OCI-LY7 (cell line): ENCODE data around the gene SCN5A. TPM values are rescaled to one million over a fixed set of nuclear protein-coding genes. Genes with fewer than 3 reads are reported as not detected.

Experiments
- BruUV-seq: library from RNA; stranded (reverse); fragments of 400-500 nt; replicated peaks from 2 replicates; lab custom pipeline; 2021; lab: Mats Ljungman, UMichigan
- CTCF ChIA-PET: fragments of 300-600 bp; sonication (Branson Sonifier 250); formaldehyde crosslinking; loops from one replicate; lab custom pipeline; 2022; ENCODE audit warnings: antibody characterized with exemption; ENCODE audit not compliant: unreplicated experiment; lab: Charles Lee
- POLR2A ChIA-PET: fragments of 300-600 bp; sonication (Branson Sonifier 250); formaldehyde crosslinking; loops from one replicate; lab custom pipeline; 2022; ENCODE audit warnings: antibody characterized with exemption; lab: Charles Lee
- DNase-seq: peaks from one replicate; pipeline ENCODE4 v3.0.0-alpha.2; 2015; ENCODE audit warnings: low spot score
- H2AFZ ChIP-seq: fragments of 200-600 bp; sonication (generic), shearing (Covaris generic); 2 replicates; pipeline ENCODE4 v1.6.1; 2014; ENCODE audit warnings: mild to moderate bottlenecking, antibody characterized with exemption, low read length, moderate library complexity
- H3K27ac ChIP-seq: fragments of 200-600 bp; sonication (generic); 2 replicates; pipeline ENCODE4 v1.5.1; 2014; ENCODE audit warnings: mixed run types, low read depth, mild to moderate bottlenecking, moderate library complexity, low read length, inconsistent platforms; ENCODE audit not compliant: poor library complexity, severe bottlenecking
- H3K36me3 ChIP-seq: fragments of 200-600 bp; sonication (generic); 2 replicates; pipeline ENCODE4 v1.6.1; 2014; ENCODE audit warnings: mild to moderate bottlenecking, antibody characterized with exemption, low read length, moderate library complexity, mixed read lengths; ENCODE audit not compliant: insufficient read depth
- H3K4me1 ChIP-seq: fragments of 200-600 bp; sonication (generic); 2 replicates; pipeline ENCODE4 v1.5.1; 2014; ENCODE audit warnings: mild to moderate bottlenecking, low read length; ENCODE audit not compliant: insufficient read depth, poor library complexity, severe bottlenecking
- H3K4me2 ChIP-seq: fragments of 200-600 bp; sonication (generic); 2 replicates; pipeline ENCODE4 v1.6.1; 2014; ENCODE audit warnings: mild to moderate bottlenecking, low read length
- H3K4me3 ChIP-seq: fragments of 200-600 bp; sonication (generic); 2 replicates; pipeline ENCODE4 v1.5.1; 2014; ENCODE audit warnings: mild to moderate bottlenecking, low read depth, low read length; ENCODE audit not compliant: poor library complexity, severe bottlenecking
- H3K79me2 ChIP-seq: fragments of 200-600 bp; sonication (generic); 2 replicates; pipeline ENCODE4 v1.6.1; 2016; ENCODE audit warnings: low read depth, mild to moderate bottlenecking, low read length, moderate library complexity, mixed read lengths; ENCODE audit not compliant: insufficient read depth
- H3K9me2 ChIP-seq: fragments of 200-600 bp; sonication (generic); 2 replicates; pipeline ENCODE4 v1.6.1; 2016; ENCODE audit warnings: mild to moderate bottlenecking, low read length, mixed read lengths; ENCODE audit not compliant: insufficient read depth
- H3K9me3 ChIP-seq: fragments of 200-600 bp; sonication (generic); 2 replicates; pipeline ENCODE4 v1.6.1; 2014; ENCODE audit warnings: mild to moderate bottlenecking, mixed run types, low read length, mixed read lengths
- H4K20me1 ChIP-seq: fragments of 200-600 bp; sonication (generic); 2 replicates; pipeline ENCODE4 v1.6.1; 2014; ENCODE audit warnings: mild to moderate bottlenecking, antibody characterized with exemption, low read length, moderate library complexity, mixed read lengths; ENCODE audit not compliant: insufficient read depth
- EZH2phosphoT487 ChIP-seq: fragments of 200-600 bp; sonication (generic); IDR thresholded peaks from 2 replicates; pipeline ENCODE4 v1.6.1; 2018; ENCODE audit warnings: low read depth, borderline replicate concordance, mild to moderate bottlenecking, mixed run types, antibody characterized with exemption, low read length, moderate library complexity, mixed read lengths
- intact Hi-C: fragments of 100-400 bp; cut with micrococcal nuclease; formaldehyde crosslinking; loops from one replicate; pipeline ENCODE4 v1.10.0; 2022; ENCODE audit not compliant: unreplicated experiment
- total RNA-seq, 2 experiments: library from RNA; depleted of rRNA in 1 of 2; stranded (reverse); fragments of >200 nt in 1 of 2; shearing (Covaris generic) in 1 of 2; gene quantifications; 2 replicates each; pipeline ENCODE4 v1.2.3, GENCODE V29; 2014 to 2022
- TF ChIP-seq, protein P1 (sequence below): fragments of 200-600 bp; sonication (generic); conservative IDR thresholded peaks from 2 replicates; pipeline ENCODE4 v1.5.1; 2014; ENCODE audit warnings: mild to moderate bottlenecking, antibody characterized with exemption, low read length, moderate library complexity, mixed read lengths

SCN5A gene
- total RNA-seq, 2 experiments from 2014 or later, result not detected

DNA sequence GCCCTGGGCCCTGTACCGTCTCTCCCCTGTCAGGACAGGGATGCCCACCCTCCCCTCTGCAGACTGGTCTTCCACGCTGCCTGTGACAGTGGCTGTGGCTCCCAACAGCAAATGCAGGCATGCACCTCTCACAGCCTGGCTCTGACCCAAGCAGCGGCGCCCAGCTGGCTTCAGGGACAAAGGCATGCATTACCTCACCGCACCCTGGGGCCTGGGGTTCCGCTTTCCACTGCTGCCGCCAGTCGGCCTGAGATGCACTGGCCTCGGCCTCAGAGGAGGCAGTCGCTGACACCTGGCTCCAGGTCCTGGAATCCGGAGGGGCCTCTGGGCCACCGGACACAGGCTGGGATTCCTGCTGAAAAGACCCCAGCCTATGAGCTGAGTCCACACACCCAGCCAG lies 70.3 kb downstream of the SCN5A start:
- ChIA-PET CTCF (no interaction called here), POLR2A (no interaction called here)
- Histone ChIP-seq H3K4me1 (no peaks in the 10 kb centered on the region), H4K20me1 (no peaks in the 10 kb centered on the region), H3K4me2 (no peak overlapping the region), H3K9me2 (no peaks in the 10 kb centered on the region), H3K36me3 (no peaks in the 10 kb centered on the region), H3K27ac (no peak overlapping the region), H3K4me3 (no peak overlapping the region), H3K79me2 (no peaks in the 10 kb centered on the region), H2AFZ (no peak overlapping the region), H3K9me3 (no peaks in the 10 kb centered on the region)
- BruUV-seq, result no TSS peak
- TF ChIP-seq, protein P1, sequence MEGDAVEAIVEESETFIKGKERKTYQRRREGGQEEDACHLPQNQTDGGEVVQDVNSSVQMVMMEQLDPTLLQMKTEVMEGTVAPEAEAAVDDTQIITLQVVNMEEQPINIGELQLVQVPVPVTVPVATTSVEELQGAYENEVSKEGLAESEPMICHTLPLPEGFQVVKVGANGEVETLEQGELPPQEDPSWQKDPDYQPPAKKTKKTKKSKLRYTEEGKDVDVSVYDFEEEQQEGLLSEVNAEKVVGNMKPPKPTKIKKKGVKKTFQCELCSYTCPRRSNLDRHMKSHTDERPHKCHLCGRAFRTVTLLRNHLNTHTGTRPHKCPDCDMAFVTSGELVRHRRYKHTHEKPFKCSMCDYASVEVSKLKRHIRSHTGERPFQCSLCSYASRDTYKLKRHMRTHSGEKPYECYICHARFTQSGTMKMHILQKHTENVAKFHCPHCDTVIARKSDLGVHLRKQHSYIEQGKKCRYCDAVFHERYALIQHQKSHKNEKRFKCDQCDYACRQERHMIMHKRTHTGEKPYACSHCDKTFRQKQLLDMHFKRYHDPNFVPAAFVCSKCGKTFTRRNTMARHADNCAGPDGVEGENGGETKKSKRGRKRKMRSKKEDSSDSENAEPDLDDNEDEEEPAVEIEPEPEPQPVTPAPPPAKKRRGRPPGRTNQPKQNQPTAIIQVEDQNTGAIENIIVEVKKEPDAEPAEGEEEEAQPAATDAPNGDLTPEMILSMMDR, result no peak
- no peak for TF ChIP-seq EZH2phosphoT487
- intact Hi-C loops, result no loop called here
- no peak for DNase-seq

GRCh38 chr3:38578551-38578950 lies 70.9 kb downstream of the SCN5A start:
- H3K9me3 ChIP-seq, result no peaks in the 10 kb centered on the region
- CTCF ChIA-PET, result no interaction called here
- no peaks in the 10 kb centered on the region for H4K20me1 ChIP-seq
- H3K36me3 ChIP-seq, result no peaks in the 10 kb centered on the region
- no peak overlapping the region for H3K4me2 ChIP-seq
- no peak overlapping the region for H2AFZ ChIP-seq
- H3K4me3 ChIP-seq, result no peak overlapping the region
- no peaks in the 10 kb centered on the region for H3K4me1 ChIP-seq
- H3K27ac ChIP-seq, result no peak overlapping the region
- no peaks in the 10 kb centered on the region for H3K9me2 ChIP-seq
- BruUV-seq, result no TSS peak
- no peak for TF ChIP-seq EZH2phosphoT487
- TF ChIP-seq, protein P1, result no peak
- no peaks in the 10 kb centered on the region for H3K79me2 ChIP-seq
- intact Hi-C loops, result no loop called here
- POLR2A ChIA-PET, result no interaction called here
- no peak for DNase-seq

- no peak overlapping the region for H3K27ac ChIP-seq
- no peaks in the 10 kb centered on the region for H3K9me3 ChIP-seq
- no peak for DNase-seq
- no peak overlapping the region for H3K4me3 ChIP-seq
- no peak overlapping the region for H2AFZ ChIP-seq
- H3K4me2 ChIP-seq, result no peak overlapping the region
- POLR2A ChIA-PET, result no interaction called here
- intact Hi-C loops, result no loop called here
- no peak for TF ChIP-seq EZH2phosphoT487
- TF ChIP-seq, protein P1, result no peak
- H3K4me1 ChIP-seq, result no peaks in the 10 kb centered on the region
- no peaks in the 10 kb centered on the region for H4K20me1 ChIP-seq
- H3K36me3 ChIP-seq, result no peaks in the 10 kb centered on the region
- BruUV-seq, result no TSS peak
- CTCF ChIA-PET, result no interaction called here
- H3K9me2 ChIP-seq, result no peaks in the 10 kb centered on the region
- no peaks in the 10 kb centered on the region for H3K79me2 ChIP-seq
These were observed 71.4 kb downstream of the SCN5A start for GRCh38 chr3:38578081-38578475.
